HL-60 (cell line): ENCODE results near the gene SNX25.

Source experiments
- CTCF ChIP-seq: IDR thresholded peaks from one replicate; pipeline ENCODE4 v1.5.1; 2011; ENCODE audit warnings: low read length, control low read depth, inconsistent platforms; ENCODE audit not compliant: insufficient read depth
- POLR2AphosphoS5 ChIP-seq: IDR thresholded peaks from 2 replicates; pipeline ENCODE4 v1.6.1; 2012; ENCODE audit warnings: low read depth
- REST ChIP-seq: IDR thresholded peaks from 2 replicates; pipeline ENCODE4 v1.6.1; 2012; ENCODE audit warnings: low read depth; ENCODE audit not compliant: insufficient replicate concordance

GRCh38 chr4:185280608-185281007 is 71.2 kb downstream of the SNX25 start:
- no peak for TF ChIP-seq CTCF
- TF ChIP-seq POLR2AphosphoS5 = no peak
- no peak for TF ChIP-seq REST
